HepG2 (cell line): ENCODE results near the gene CAND1. TPM values are rescaled to one million over a fixed set of nuclear protein-coding genes. Genes with fewer than 3 reads are reported as not detected.
A peak's percentile ranks its signal among the peaks of the same experiment; 100 is the strongest.

ENCODE experiments used
- ATAC-seq: fragments of 200-7000 bp; cut with Tn5 transposase; 3 replicates; pipeline ENCODE4 v1.9.1; 2020; ENCODE audit warnings: mild to moderate bottlenecking, moderate library complexity
- BruUV-seq: library from RNA; stranded (reverse); fragments of 400-500 nt; replicated peaks from 2 replicates; lab custom pipeline; 2021; lab: Mats Ljungman, UMichigan
- CTCF ChIA-PET: fragments of 300-600 bp; formaldehyde crosslinking; extraction: SDS; loops from one replicate; lab custom pipeline; 2021; ENCODE audit warnings: low total read pairs, inconsistent platforms, low intra/inter-chr PET ratio; lab: Yijun Ruan, JAX
- POLR2A ChIA-PET: fragments of 350-600 bp; sonication (Branson Sonifier 250); formaldehyde crosslinking; loops from one replicate; lab custom pipeline; 2020; ENCODE audit warnings: antibody characterized with exemption, inconsistent platforms; lab: Yijun Ruan, JAX
- DNase-seq: peaks from one replicate; pipeline ENCODE4 v3.0.0-alpha.2; 2015; ENCODE audit warnings: low spot score
- FAIRE-seq: peaks from 3 replicates; lab custom pipeline; 2011; peaks lifted over from hg19 to GRCh38; lab: Jason Lieb, UNC
- H2AFZ ChIP-seq: one replicate; pipeline ENCODE4 v1.6.1; 2011; ENCODE audit warnings: low read length, inconsistent platforms
- H3K27ac ChIP-seq: fragments of 300-600 bp; 3 replicates; pipeline ENCODE4 v1.8.0; 2011; ENCODE audit warnings: mixed run types, mild to moderate bottlenecking, mixed read lengths, low read length, inconsistent platforms; ENCODE audit not compliant: insufficient read depth; ENCODE audit errors: extremely low read length
- H3K27me3 ChIP-seq, 2 experiments: fragments of 200-600 bp in 1 of 2; 2 replicates in 1 of 2; 3 replicates in 1 of 2; pipeline versions ENCODE4 v1.6.0 to v1.8.0; 2011; ENCODE audit warnings: low read length in 2 of 2, mild to moderate bottlenecking in 2 of 2, moderate library complexity in 2 of 2, inconsistent platforms in 1 of 2; ENCODE audit not compliant: insufficient read depth in 2 of 2, control insufficient read depth in 1 of 2
- H3K36me3 ChIP-seq, 2 experiments: fragments of 200-600 bp in 1 of 2; replicated peaks in 1 of 2; 2 replicates in 1 of 2; 3 replicates in 1 of 2; pipeline versions ENCODE4 v1.5.1 to v1.8.0; 2011; ENCODE audit warnings: low read length in 2 of 2, inconsistent platforms in 1 of 2; ENCODE audit not compliant: insufficient read depth in 2 of 2, control insufficient read depth in 1 of 2
- H3K4me1 ChIP-seq: 2 replicates; pipeline ENCODE4 v1.5.1; 2012; ENCODE audit warnings: low read length, inconsistent platforms; ENCODE audit not compliant: insufficient read depth
- H3K4me2 ChIP-seq: 2 replicates; pipeline ENCODE4 v1.6.0; 2011; ENCODE audit warnings: low read depth, low read length, inconsistent platforms
- H3K4me3 ChIP-seq, 3 experiments: fragments of 200-600 bp in 1 of 3; sonication (generic), shearing (Covaris generic) in 1 of 3; replicated peaks in 1 of 3; 2 replicates each; pipeline ENCODE4 v1.5.1; 2011 to 2016; ENCODE audit warnings: low read length in 3 of 3, inconsistent platforms in 2 of 3, low read depth in 2 of 3, mild to moderate bottlenecking in 2 of 3, control low read depth in 1 of 3, mixed read lengths in 1 of 3; ENCODE audit not compliant: insufficient read depth in 1 of 3
- H3K79me2 ChIP-seq: one replicate; pipeline ENCODE4 v1.6.1; 2011; ENCODE audit warnings: low read length, inconsistent platforms; ENCODE audit not compliant: insufficient read depth
- H3K9ac ChIP-seq: 2 replicates; pipeline ENCODE4 v1.6.0; 2011; ENCODE audit warnings: mild to moderate bottlenecking, low read depth, low read length, inconsistent platforms; ENCODE audit not compliant: insufficient read depth
- H3K9me3 ChIP-seq: 2 replicates; pipeline ENCODE4 v1.5.1; 2012; ENCODE audit warnings: mild to moderate bottlenecking, low read length
- H4K20me1 ChIP-seq: 2 replicates; pipeline ENCODE4 v1.6.0; 2011; ENCODE audit warnings: inconsistent platforms, mild to moderate bottlenecking, low read length, moderate library complexity; ENCODE audit not compliant: insufficient read depth
- ATM ChIP-seq: fragments of 450-650 bp; IDR thresholded peaks from 2 replicates; pipeline ENCODE4 v1.7.1; 2017; ENCODE audit warnings: mild to moderate bottlenecking, borderline replicate concordance
- HIVEP1 ChIP-seq: sonication (generic); formaldehyde crosslinking; IDR thresholded peaks from 2 replicates; pipeline ENCODE4 v1.4.0; 2020; ENCODE audit warnings: mild to moderate bottlenecking, missing genetic modification reagents
- HNF1B ChIP-seq: sonication (generic); formaldehyde crosslinking; IDR thresholded peaks from 2 replicates; pipeline ENCODE4 v1.5.1; 2020; ENCODE audit warnings: mild to moderate bottlenecking, moderate library complexity, missing genetic modification reagents
- HNRNPK ChIP-seq: fragments of 200-400 bp; formaldehyde crosslinking; IDR thresholded peaks from 2 replicates; pipeline ENCODE4 v1.6.1; 2018; ENCODE audit warnings: low read length, low read depth, moderate library complexity, mild to moderate bottlenecking; ENCODE audit not compliant: poor library complexity, severe bottlenecking
- JARID2 ChIP-seq: sonication (generic); formaldehyde crosslinking; IDR thresholded peaks from 2 replicates; pipeline ENCODE4 v1.8.1; 2023; ENCODE audit warnings: missing genetic modification reagents, inconsistent platforms; ENCODE audit not compliant: insufficient replicate concordance
- MED13 ChIP-seq: sonication (generic); formaldehyde crosslinking; IDR thresholded peaks from 2 replicates; pipeline ENCODE4 v1.5.0; 2020; ENCODE audit warnings: missing genetic modification reagents
- PITX1 ChIP-seq: sonication (generic); formaldehyde crosslinking; IDR thresholded peaks from 2 replicates; pipeline ENCODE4 v1.5.1; 2020; ENCODE audit warnings: mild to moderate bottlenecking, missing genetic modification reagents
- POGZ ChIP-seq: sonication (generic); formaldehyde crosslinking; IDR thresholded peaks from 2 replicates; pipeline ENCODE4 v1.4.0; 2020; ENCODE audit warnings: mild to moderate bottlenecking, missing genetic modification reagents
- TCF12 ChIP-seq, 2 experiments: fragments of 450-650 bp in 1 of 2; sonication (generic) in 1 of 2; formaldehyde crosslinking in 1 of 2; IDR thresholded peaks; 2 replicates each; pipeline versions ENCODE4 v1.6.1 to v1.8.0; 2017 to 2022; ENCODE audit warnings: antibody characterized with exemption in 1 of 2, mild to moderate bottlenecking in 1 of 2, missing genetic modification reagents in 1 of 2, moderate library complexity in 1 of 2
- TEF ChIP-seq: sonication (generic); formaldehyde crosslinking; IDR thresholded peaks from 2 replicates; pipeline ENCODE4 v1.5.0; 2020; ENCODE audit warnings: missing genetic modification reagents
- TOE1 ChIP-seq: sonication (generic); formaldehyde crosslinking; IDR thresholded peaks from 2 replicates; pipeline ENCODE4 v1.4.0; 2020; ENCODE audit warnings: mild to moderate bottlenecking, missing genetic modification reagents
- ZMAT3 ChIP-seq: sonication (generic); formaldehyde crosslinking; conservative IDR thresholded peaks from 2 replicates; pipeline ENCODE4 v1.7.0; 2021; ENCODE audit warnings: missing genetic modification reagents
- ZNF138 ChIP-seq: sonication (generic); formaldehyde crosslinking; IDR thresholded peaks from 2 replicates; pipeline ENCODE4 v1.5.0; 2020; ENCODE audit warnings: mild to moderate bottlenecking, low read depth, missing genetic modification reagents
- ZNF224 ChIP-seq: sonication (generic); formaldehyde crosslinking; IDR thresholded peaks from 2 replicates; pipeline ENCODE4 v1.5.0; 2020; ENCODE audit warnings: mild to moderate bottlenecking, missing genetic modification reagents
- ZNF33B ChIP-seq: sonication (generic); formaldehyde crosslinking; IDR thresholded peaks from 2 replicates; pipeline ENCODE4 v1.5.1; 2020; ENCODE audit warnings: mild to moderate bottlenecking, missing genetic modification reagents
- ZNF710 ChIP-seq: sonication (generic); formaldehyde crosslinking; IDR thresholded peaks from 2 replicates; pipeline ENCODE4 v1.5.0; 2020; ENCODE audit warnings: mild to moderate bottlenecking, missing genetic modification reagents, borderline replicate concordance
- ZNF768 ChIP-seq: sonication (generic); formaldehyde crosslinking; IDR thresholded peaks from 2 replicates; pipeline ENCODE4 v1.4.0; 2020; ENCODE audit warnings: missing genetic modification reagents
- ZNF781 ChIP-seq: sonication (generic); formaldehyde crosslinking; IDR thresholded peaks from 2 replicates; pipeline ENCODE4 v1.5.1; 2020; ENCODE audit warnings: borderline replicate concordance, mild to moderate bottlenecking, missing genetic modification reagents; ENCODE audit errors: not compliant biosample characterization
- ZNF784 ChIP-seq: sonication (generic); formaldehyde crosslinking; IDR thresholded peaks from 2 replicates; pipeline ENCODE4 v1.5.1; 2020; ENCODE audit warnings: missing genetic modification reagents, mild to moderate bottlenecking, borderline replicate concordance
- WGBS: methylation state at CpG from one replicate; pipeline ENCODE4 v1.1.6; 2017; ENCODE audit warnings: low lambda C conversion rate; 5-methylcytosine and 5-hydroxymethylcytosine counted together
- in situ Hi-C: cut with HindIII; loops from 2 replicates; pipeline ENCODE4 v1.10.0; 2017; ENCODE audit warnings: low pct_unique_long_range_greater_than_20kb; ENCODE audit not compliant: extremely low pct_ligation_motif_present
- intact Hi-C: fragments of 100-400 bp; cut with micrococcal nuclease; formaldehyde crosslinking; loops from one replicate; pipeline ENCODE4 v1.10.0; 2022; ENCODE audit not compliant: unreplicated experiment
- polyA plus RNA-seq, 8 experiments: library from polyadenylated mRNA; depleted of rRNA in 3 of 8; stranded (reverse) in 7 of 8; unstranded in 1 of 8; fragments of >200 nt; fragmentation: Illumina TruSeq in 4 of 8; extraction: Trizol in 4 of 8; gene quantifications; 2 replicates each; pipeline versions ENCODE4 v1.2.1 to v1.2.3, GENCODE V29; 2011 to 2016; ENCODE audit warnings: low read depth in 4 of 8, missing spikeins in 1 of 8, mixed read lengths in 1 of 8; ENCODE audit not compliant: insufficient read depth in 1 of 8
- total RNA-seq, 5 experiments: library from RNA; depleted of rRNA; stranded (reverse); fragments of >200 nt; fragmentation: Illumina TruSeq; extraction: Trizol; gene quantifications; 2 replicates each; pipeline ENCODE4 v1.2.3, GENCODE V29; 2016; ENCODE audit warnings: low read depth in 1 of 5

Gene CAND1
- total and polyA plus RNA-seq, 2 of the 13 experiments (the other 11 are each of a cell fraction or from before 2014, with no cell fraction given) = 56.2 to 138 TPM

GRCh38 chr12:67268335-67268895 is 743 bp upstream of the CAND1 start:
- POLR2A ChIA-PET = interaction anchor here (0.7 to 2.2 kb wide), 17 partner anchors 11 to 1344 kb away, joined by 3 to 11 read pairs (median 5); partner anchors contain the start of genes DYRK2, MDM1 and TMBIM4
- WGBS = 1% methylated on average over 5 of the region's 19 CpGs
- Histone ChIP-seq H3K4me2 (peak overlapping the region; percentile 79), H2AFZ (peak overlapping the region; percentile 75), H3K9me3 (0 out of 2 replicates have a peak, but pooled peaks cover 6% of the 10 kb centered on the region), H3K36me3 (no peaks in the 10 kb centered on the region), H3K4me1 (peaks cover 30% of the 10 kb centered on the region), H3K27ac (peak overlapping the region; percentile 96), H3K79me2 (peaks cover 39% of the 10 kb centered on the region), H3K9ac (peak overlapping the region; percentile 97), H4K20me1 (peaks cover 32% of the 10 kb centered on the region), H3K27me3 (no peaks in the 10 kb centered on the region; a peak in 2 of 5 replicates), H3K4me3 (peak overlapping the region; percentile 71 to 96 (median 95))
- ATAC-seq (peak; percentile 91), DNase-seq (peak; percentile 98), FAIRE-seq (peak; percentile 98)
- CTCF ChIA-PET = no interaction called here
- in situ Hi-C loops = no loop called here
- intact Hi-C loops = no loop called here
- TSS peak; percentile 95 for BruUV-seq
- no peak for TF ChIP-seq HNRNPK
- TF ChIP-seq MED13 (CRISPR knock-in tag) = no peak
- TF ChIP-seq PITX1 (CRISPR knock-in tag) = no peak
- peak; percentile 24 for TF ChIP-seq ZNF781 (CRISPR knock-in tag)
- peak; percentile 76; the same call in 1 of the 2 replicates for TF ChIP-seq TEF (CRISPR knock-in tag)
- no peak for TF ChIP-seq TOE1 (CRISPR knock-in tag)
- TF ChIP-seq JARID2 (CRISPR knock-in tag) = peak; percentile 27
- peak; percentile 68 for TF ChIP-seq ZNF768 (CRISPR knock-in tag)
- 0 out of 2 replicates have a peak, but pooled peaks have one; percentile 1 for TF ChIP-seq ZMAT3 (CRISPR knock-in tag)
- TF ChIP-seq ATM = no peak
- TF ChIP-seq ZNF224 (CRISPR knock-in tag) = peak; percentile 46; the same call in 1 of the 2 replicates
- no peak for TF ChIP-seq ZNF138 (CRISPR knock-in tag)
- TF ChIP-seq POGZ (CRISPR knock-in tag) = no peak; the same call in 1 of the 2 replicates
- no peak; the same call in 1 of the 2 replicates for TF ChIP-seq ZNF33B (CRISPR knock-in tag)
- TF ChIP-seq HNF1B (CRISPR knock-in tag) = no peak
- no peak for TF ChIP-seq HIVEP1
- TF ChIP-seq ZNF710 (CRISPR knock-in tag) = no peak
- no peak for TF ChIP-seq TCF12 (IDR thresholded peaks at IDR 0.05)
- TF ChIP-seq TCF12 (CRISPR knock-in tag; IDR thresholded peaks at IDR 0.05) = no peak
- TF ChIP-seq ZNF784 (CRISPR knock-in tag) = no peak; the same call in 1 of the 2 replicates
